SU-DHL-6 (cell line): ENCODE data around the gene TBX22.

Experiments used
- H2AFZ ChIP-seq: fragments of 200-600 bp; sonication (generic); 2 replicates; pipeline ENCODE4 v1.6.1; 2014; ENCODE audit warnings: low read depth, mild to moderate bottlenecking, moderate library complexity, mixed read lengths, antibody characterized with exemption, low read length; ENCODE audit not compliant: severe bottlenecking
- H3F3A ChIP-seq: fragments of 200-600 bp; shearing (Covaris generic); 2 replicates; pipeline ENCODE4 v1.6.0; 2016; ENCODE audit warnings: antibody characterized with exemption, mild to moderate bottlenecking; ENCODE audit not compliant: insufficient read depth
- H3K27ac ChIP-seq: fragments of 200-600 bp; sonication (generic); 2 replicates; pipeline ENCODE4 v1.5.1; 2016; ENCODE audit warnings: low read depth, mild to moderate bottlenecking, low read length, moderate library complexity, mixed read lengths
- H3K27me3 ChIP-seq: fragments of 200-600 bp; sonication (generic), shearing (Covaris generic); 2 replicates; pipeline ENCODE4 v1.6.0; 2014; ENCODE audit warnings: mild to moderate bottlenecking, low read length
- H3K36me3 ChIP-seq: fragments of 200-600 bp; sonication (generic); 2 replicates; pipeline ENCODE4 v1.6.1; 2014; ENCODE audit warnings: mild to moderate bottlenecking, low read length, mixed read lengths
- H3K4me2 ChIP-seq: fragments of 300-600, 200-600 bp; shearing (Covaris generic), sonication (generic); 2 replicates; pipeline ENCODE4 v1.6.0; 2014; ENCODE audit warnings: low read length, low read depth, mild to moderate bottlenecking; ENCODE audit not compliant: poor library complexity, severe bottlenecking
- H3K4me3 ChIP-seq: fragments of 200-600 bp; sonication (generic); 2 replicates; pipeline ENCODE4 v1.5.1; 2014; ENCODE audit warnings: antibody characterized with exemption, low read length, mild to moderate bottlenecking, mixed read lengths; ENCODE audit not compliant: insufficient read depth, poor library complexity, severe bottlenecking
- H3K79me2 ChIP-seq: fragments of 200-600 bp; sonication (generic); 2 replicates; pipeline ENCODE4 v1.6.1; 2014; ENCODE audit warnings: mild to moderate bottlenecking, low read length, moderate library complexity; ENCODE audit not compliant: insufficient read depth
- H3K9ac ChIP-seq: fragments of 200-600 bp; sonication (generic); 2 replicates; pipeline ENCODE4 v1.7.0; 2014; ENCODE audit warnings: mild to moderate bottlenecking, low read length
- H3K9me2 ChIP-seq: fragments of 200-600 bp; sonication (generic); replicated peaks from 2 replicates; pipeline ENCODE4 v1.6.1; 2014; ENCODE audit warnings: low read length; ENCODE audit not compliant: insufficient read depth
- H3K9me3 ChIP-seq: fragments of 200-600 bp; sonication (generic); 2 replicates; pipeline ENCODE4 v1.6.1; 2014; ENCODE audit warnings: low read length, mixed read lengths; ENCODE audit not compliant: insufficient read depth
- H4K20me1 ChIP-seq: fragments of 200-600 bp; sonication (generic); 2 replicates; pipeline ENCODE4 v1.6.1; 2014; ENCODE audit warnings: low read depth, mild to moderate bottlenecking, antibody characterized with exemption, low read length, moderate library complexity, mixed read lengths
- CTCF ChIP-seq: fragments of 200-600 bp; sonication (generic); IDR thresholded peaks from one replicate; pipeline ENCODE4 v1.5.1; 2017; ENCODE audit warnings: antibody characterized with exemption, mild to moderate bottlenecking, low read length, moderate library complexity; ENCODE audit not compliant: insufficient read depth, poor library complexity, severe bottlenecking
- EZH2phosphoT487 ChIP-seq: fragments of 200-600 bp; sonication (generic), shearing (Covaris generic); conservative IDR thresholded peaks from 2 replicates; pipeline ENCODE4 v1.6.1; 2018; ENCODE audit warnings: mild to moderate bottlenecking, antibody characterized with exemption, low read length, moderate library complexity, mixed read lengths

Gene TBX22

GRCh38 chrX:80011522-80011921, 3.0 kb upstream of the TBX22 start:
- Histone ChIP-seq H3K4me3 (no peak overlapping the region), H3K9me2 (no peaks in the 10 kb centered on the region), H3F3A (no peaks in the 10 kb centered on the region), H3K4me2 (no peak overlapping the region), H3K79me2 (no peaks in the 10 kb centered on the region), H3K27ac (no peak overlapping the region), H4K20me1 (no peaks in the 10 kb centered on the region), H3K27me3 (no peaks in the 10 kb centered on the region), H2AFZ (no peak overlapping the region), H3K36me3 (no peaks in the 10 kb centered on the region), H3K9me3 (no peaks in the 10 kb centered on the region), H3K9ac (no peak overlapping the region)
- no peak for TF ChIP-seq CTCF
- TF ChIP-seq EZH2phosphoT487, result no peak

- Histone ChIP-seq H3K4me2 (no peak overlapping the region), H3K27me3 (no peaks in the 10 kb centered on the region)
- no peak for TF ChIP-seq EZH2phosphoT487
- TF ChIP-seq CTCF, result no peak
Measured at GRCh38 chrX:80016182-80016581, 1.6 kb downstream of the TBX22 start.

GRCh38 chrX:80021621-80022020, 7.1 kb downstream of the TBX22 start:
- no peaks in the 10 kb centered on the region for H3K9me2 ChIP-seq
- no peaks in the 10 kb centered on the region for H3K9me3 ChIP-seq
- no peaks in the 10 kb centered on the region for H3K36me3 ChIP-seq
- no peak overlapping the region for H3K9ac ChIP-seq
- no peak overlapping the region for H3K27ac ChIP-seq
- H2AFZ ChIP-seq, result no peak overlapping the region
- no peaks in the 10 kb centered on the region for H3K27me3 ChIP-seq
- no peak for TF ChIP-seq EZH2phosphoT487
- TF ChIP-seq CTCF, result no peak
- no peak overlapping the region for H3K4me2 ChIP-seq
- H3K4me3 ChIP-seq, result no peak overlapping the region
- H4K20me1 ChIP-seq, result no peaks in the 10 kb centered on the region
- no peaks in the 10 kb centered on the region for H3K79me2 ChIP-seq
- no peaks in the 10 kb centered on the region for H3F3A ChIP-seq

More at GRCh38 chrX:80016182-80016581, 1.6 kb downstream of the TBX22 start:
- Histone ChIP-seq H3K79me2 (no peaks in the 10 kb centered on the region), H3K4me3 (no peak overlapping the region), H3K9ac (no peak overlapping the region), H3K27ac (no peak overlapping the region), H2AFZ (no peak overlapping the region), H3K36me3 (no peaks in the 10 kb centered on the region), H3K9me2 (no peaks in the 10 kb centered on the region), H3F3A (no peaks in the 10 kb centered on the region), H4K20me1 (no peaks in the 10 kb centered on the region), H3K9me3 (no peaks in the 10 kb centered on the region)
